GM18520 (cell line): ENCODE measurements around the gene TTC31.
"Not testable (repeated sequence)": the region's sequence is repeated elsewhere in the genome, so short reads cannot be mapped to it uniquely, and the experiment has no call there.

ENCODE experiments used
- ATAC-seq: cut with Tn5 transposase; IDR thresholded peaks from one replicate; pipeline ENCODE4 v1.9.1; 2021; ENCODE audit not compliant: unreplicated experiment

The TTC31 gene

DNA sequence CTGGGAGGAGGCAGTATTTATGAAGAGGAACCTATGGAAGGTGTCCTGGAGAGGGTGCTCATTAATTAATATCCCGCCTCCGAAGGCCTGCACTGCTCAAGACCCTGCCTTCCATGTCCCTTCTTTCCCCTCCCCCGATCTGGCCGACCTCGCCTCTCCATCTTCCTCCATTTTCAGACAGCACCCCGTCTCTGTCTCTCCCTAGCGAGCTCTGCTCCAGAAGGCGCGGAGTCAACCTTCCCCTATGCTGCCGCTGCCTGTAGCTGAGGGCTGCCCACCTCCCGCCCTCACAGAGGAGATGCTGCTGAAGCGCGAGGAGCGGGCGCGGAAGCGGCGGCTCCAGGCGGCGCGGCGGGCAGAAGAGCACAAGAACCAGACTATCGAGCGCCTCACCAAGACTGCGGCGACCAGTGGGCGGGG, 25.7 kb upstream of the TTC31 start:
- ATAC-seq, result no peak

GRCh38 chr2:74457549-74458131, 25.2 kb upstream of the TTC31 start:
- ATAC-seq, result peak; percentile 12

GRCh38 chr2:74458132-74458937, 24.5 kb upstream of the TTC31 start, which contains the start of gene WBP1:
Gene WBP1, plus strand, starts transcription at chr2:74458438. Its CDS starts 165 bp downstream, at chr2:74458603.
- ATAC-seq, result peak; percentile 83

DNA sequence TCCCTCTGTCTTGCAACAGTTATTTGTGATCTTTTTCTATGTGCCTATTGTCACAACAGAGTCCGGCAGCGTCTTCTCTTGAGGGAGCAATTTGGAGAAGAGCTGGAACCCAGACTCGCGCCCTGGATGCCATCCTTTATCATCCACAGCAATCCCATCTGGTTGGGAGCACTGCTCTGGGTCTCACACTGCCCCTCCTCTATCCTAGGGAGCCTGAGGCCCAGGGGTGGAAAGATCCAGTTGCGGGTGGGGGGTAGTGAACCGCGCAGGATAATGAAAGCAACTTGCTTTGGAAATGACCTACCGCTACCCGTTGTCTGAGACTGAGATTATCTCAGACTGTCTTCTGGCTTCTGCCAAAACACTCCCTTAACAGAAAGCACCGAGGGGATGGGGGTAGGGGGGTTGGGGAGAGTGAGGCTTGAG, 23.9 kb upstream of the TTC31 start:
- no peak for ATAC-seq

GRCh38 chr2:74459503-74460118, 23.3 kb upstream of the TTC31 start:
- not testable (repeated sequence) for ATAC-seq

DNA sequence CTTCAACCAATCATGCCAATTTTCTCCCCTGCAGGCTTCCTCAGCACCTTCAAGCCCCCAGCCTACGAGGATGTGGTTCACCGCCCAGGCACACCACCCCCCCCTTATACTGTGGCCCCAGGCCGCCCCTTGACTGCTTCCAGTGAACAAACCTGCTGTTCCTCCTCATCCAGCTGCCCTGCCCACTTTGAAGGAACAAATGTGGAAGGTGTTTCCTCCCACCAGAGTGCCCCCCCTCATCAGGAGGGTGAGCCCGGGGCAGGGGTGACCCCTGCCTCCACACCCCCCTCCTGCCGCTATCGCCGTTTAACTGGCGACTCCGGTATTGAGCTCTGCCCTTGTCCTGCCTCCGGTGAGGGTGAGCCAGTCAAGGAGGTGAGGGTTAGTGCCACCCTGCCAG, 22.7 kb upstream of the TTC31 start:
- not testable (repeated sequence) for ATAC-seq

DNA sequence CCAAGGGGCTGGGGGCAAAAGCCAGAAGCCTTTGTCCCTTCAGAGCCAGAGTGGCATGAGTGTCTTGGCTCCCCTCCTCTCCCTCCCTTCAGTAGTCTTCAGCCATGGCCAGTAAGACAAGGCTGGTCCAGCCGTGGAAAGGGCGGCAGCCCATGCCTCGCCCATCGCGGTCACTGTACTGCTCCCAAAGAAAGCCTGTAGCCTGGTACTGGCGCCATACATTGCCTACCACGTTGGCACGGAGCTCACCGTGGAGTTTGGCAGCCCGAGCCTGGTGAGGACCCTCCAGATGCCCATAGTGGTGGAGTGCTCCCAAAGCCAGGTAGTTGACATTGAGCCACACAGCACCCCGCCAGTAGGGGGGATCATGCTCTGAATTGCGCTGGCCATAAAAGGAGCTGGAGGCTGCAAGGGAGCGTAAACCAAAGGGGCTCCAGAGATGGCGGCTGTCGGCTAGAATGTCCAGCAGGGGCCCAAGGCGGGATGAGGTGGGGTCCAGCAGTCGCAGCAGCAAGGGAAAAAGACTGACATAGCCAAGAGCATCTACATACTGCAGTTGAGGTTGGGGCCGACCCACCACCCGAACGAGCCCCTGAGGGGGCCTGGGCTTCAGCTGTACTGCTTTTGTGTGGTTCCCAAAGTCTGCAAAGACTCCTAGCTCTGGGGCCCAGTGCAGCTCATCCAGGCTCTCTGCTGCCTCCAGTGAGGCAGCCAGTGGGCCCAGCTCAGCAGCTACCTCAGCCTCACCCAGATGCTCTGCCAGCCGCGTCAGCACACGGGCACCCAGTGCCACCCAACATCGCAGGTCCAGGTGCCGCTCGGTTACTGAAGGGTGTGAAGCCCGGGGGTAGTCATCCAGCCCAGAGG, 21.5 kb upstream of the TTC31 start:
- ATAC-seq, result no peak

DNA sequence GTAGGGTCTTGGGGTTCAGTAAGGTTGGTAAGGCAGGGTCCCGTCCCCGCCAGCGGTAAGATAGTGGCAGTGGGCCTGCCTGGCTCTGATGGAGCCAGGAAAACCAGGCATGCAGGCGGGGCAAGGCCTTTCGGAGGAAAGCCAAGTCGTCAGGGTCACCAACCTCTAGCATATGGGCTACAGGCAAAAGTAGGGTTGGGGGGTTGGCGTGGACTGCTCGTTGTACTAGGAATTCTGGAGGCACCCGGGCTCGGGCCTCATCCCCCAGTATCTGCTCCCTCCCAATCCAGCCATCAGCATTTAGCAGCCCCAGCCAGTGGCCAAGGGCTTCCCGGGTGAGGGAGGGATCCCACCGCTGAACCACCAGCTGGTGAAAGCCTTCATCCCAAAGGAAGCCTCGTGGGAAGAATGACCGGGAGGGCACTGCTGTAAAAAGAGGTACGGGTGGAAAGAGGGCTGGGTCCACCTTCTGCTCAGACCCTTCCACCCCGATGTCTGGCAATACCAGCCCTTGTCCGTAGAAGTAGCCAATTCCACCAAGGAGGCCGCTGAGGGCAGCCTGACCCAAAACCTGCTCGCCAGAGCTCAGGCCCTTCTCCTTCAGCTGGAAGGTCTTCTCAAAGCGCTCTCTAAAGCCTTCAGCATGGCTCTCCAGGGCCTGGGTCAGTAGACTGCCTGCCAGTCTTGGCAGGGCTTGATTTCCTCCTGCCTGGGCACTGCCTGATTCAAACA, 20.7 kb upstream of the TTC31 start:
- no peak for ATAC-seq

DNA sequence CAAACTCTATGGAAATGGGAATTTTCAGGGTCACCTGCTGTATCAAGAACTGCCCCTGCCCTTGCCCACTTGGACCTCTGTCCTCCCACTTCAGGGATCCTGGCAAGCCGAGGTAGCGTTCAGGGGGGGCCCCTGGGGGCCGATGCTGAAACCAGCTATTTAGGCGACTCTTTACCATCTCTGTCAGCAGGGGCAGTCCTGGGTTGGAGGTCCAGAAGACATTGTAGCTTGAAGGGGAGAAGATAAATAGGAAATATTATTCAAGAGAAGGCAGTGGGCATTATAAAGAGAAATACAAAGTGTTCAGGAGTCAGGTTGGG, 20.1 kb upstream of the TTC31 start:
- ATAC-seq, result no peak

- ATAC-seq, result no peak
These were observed 18.5 kb upstream of the TTC31 start for GRCh38 chr2:74464406-74464805.

- not testable (repeated sequence) for ATAC-seq
These were observed 12.1 kb upstream of the TTC31 start for GRCh38 chr2:74470742-74471141.

DNA sequence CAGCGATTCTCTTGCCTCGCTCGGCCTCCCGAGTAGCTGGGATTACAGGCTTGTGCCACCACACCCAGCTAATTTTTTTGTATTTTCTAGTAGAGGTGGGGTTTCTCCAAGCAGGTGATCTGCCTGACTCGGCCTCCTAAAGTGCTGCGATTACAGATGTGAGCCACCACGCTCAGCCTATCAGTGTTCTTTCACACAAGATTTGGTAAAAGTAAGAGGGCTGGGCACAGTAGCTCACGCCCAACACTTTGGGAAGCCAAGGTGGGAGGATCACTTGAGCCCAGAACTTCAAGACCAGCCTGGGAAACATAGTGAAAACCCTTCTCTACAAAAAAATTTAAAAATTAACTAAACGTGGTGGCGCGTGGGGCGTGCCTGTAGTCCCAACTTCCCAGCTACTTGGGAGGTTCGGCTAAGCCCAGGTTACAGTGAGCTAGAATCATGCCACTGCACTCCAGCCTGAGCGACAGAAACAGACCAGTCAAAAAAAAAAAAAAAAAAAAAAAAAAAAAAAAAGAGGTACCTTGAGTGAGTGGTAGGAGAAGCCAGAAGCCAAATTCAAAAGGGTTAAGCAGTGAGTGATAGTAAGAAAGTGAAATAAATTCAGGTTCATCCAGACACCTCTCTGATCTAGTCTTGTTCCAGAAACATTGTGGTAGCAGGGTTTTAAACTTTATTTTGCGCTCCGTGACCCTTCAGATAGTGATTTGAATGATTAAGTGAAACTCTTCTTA, 11.4 kb upstream of the TTC31 start:
- no peak for ATAC-seq

- ATAC-seq, result peak; percentile 82
These were observed 10.6 kb upstream of the TTC31 start, which contains the start of gene MRPL53 for GRCh38 chr2:74472086-74472944. Gene MRPL53, minus strand, starts transcription at chr2:74472680. Its CDS starts 20 bp downstream, at chr2:74472660.

DNA sequence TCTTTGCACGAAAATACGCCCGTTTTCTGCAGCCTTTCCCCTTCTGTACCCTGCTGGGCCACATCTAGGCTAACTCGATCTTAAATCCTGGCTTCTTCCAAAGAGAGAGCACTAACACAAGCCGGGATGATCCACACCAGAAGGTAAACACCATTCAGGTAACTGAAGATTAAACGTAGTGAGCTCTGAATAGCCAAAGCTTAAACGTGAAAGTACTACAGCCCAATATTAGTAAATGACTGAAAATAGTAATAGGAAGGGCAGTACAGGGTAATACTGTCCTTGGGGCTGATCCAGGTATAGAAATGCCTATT, 10.0 kb upstream of the TTC31 start:
- no peak for ATAC-seq

DNA sequence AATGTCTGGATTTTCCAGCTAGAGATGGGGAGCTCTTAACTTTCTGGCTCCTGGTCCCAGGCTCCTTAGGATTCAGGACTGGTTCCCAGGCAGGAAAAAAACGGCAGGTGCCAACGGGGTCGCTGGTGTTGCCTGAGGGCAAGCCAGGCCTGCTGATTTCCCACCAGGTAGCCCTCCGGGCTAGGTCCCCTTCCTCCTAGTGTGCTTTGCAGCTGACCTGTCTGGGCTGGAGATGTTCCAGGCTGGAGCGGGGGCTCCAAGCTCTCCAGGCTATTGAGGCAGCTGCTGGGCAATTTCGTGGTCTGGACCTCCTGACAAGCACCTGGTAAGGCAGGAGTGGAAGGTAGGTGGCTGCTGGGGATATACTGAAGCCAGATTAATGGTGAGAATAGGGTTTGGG, 8.4 kb upstream of the TTC31 start:
- no peak for ATAC-seq

DNA sequence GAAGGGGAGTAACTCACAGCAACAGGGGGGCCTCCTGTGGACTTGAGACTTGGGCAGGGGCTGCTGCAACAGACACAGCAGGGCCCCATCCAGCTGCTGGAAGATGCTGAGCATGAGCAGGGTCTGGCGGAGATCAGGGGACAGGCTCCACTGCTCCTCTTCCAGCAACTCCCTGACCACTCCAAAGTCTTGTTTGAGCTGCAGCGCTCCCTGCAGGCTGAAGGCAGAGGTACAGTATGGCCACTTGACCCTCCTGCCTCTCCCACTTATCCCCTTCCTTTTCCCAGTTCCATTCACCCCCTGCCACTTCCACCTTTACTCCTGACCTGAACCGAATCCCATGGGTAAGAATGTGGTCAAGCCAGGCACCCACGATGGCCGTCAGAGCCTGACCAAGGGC, 8.0 kb upstream of the TTC31 start:
- no peak for ATAC-seq

DNA sequence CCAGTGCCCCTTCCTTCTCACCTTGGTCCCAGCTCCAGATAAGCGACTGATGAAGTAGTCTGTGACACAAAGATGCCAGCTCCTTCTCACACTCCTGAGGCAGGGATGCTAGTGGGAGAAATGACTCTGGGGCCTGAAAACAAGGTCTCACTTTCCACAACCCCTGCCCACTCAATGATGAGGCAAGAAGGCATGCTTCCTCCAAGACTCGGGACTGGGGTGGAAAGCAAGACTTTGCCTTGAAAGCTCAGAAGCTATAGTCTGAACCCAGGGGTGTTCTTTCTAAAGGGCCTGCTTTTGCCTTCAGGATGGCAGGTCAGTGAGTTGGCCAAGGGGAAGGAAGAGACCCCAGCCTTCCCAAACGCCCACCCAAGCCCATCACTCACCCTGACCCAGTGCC, 1.4 kb upstream of the TTC31 start:
- ATAC-seq, result no peak

- ATAC-seq, result peak; percentile 25
These were observed 700 bp upstream of the TTC31 start for GRCh38 chr2:74481961-74482800.
